Neural cell (in vitro differentiated cells): ENCODE data around the gene TRIM47. TPM values are rescaled to one million over a fixed set of nuclear protein-coding genes. Genes with fewer than 3 reads are reported as not detected.

Experiments
- H2AFZ ChIP-seq: fragments of 200-600, 300-800 bp; sonication (generic), shearing (Covaris generic); 2 replicates; pipeline ENCODE4 v1.6.0; 2014; ENCODE audit warnings: low read depth, mild to moderate bottlenecking, antibody characterized with exemption, low read length, moderate library complexity
- H3F3A ChIP-seq: fragments of 200-600 bp; shearing (Covaris generic); 2 replicates; pipeline ENCODE4 v1.6.1; 2016; ENCODE audit warnings: mild to moderate bottlenecking, moderate library complexity, mixed read lengths, antibody characterized with exemption, low read length; ENCODE audit not compliant: insufficient read depth, poor library complexity, severe bottlenecking
- H3K27ac ChIP-seq: fragments of 200-600, 300-800 bp; sonication (generic), shearing (Covaris generic); 2 replicates; pipeline ENCODE4 v1.5.1; 2014; ENCODE audit warnings: mild to moderate bottlenecking, low read length, moderate library complexity
- H3K27me3 ChIP-seq: fragments of 300-800, 200-600 bp; sonication (generic), shearing (Covaris generic); 2 replicates; pipeline ENCODE4 v1.6.0; 2014; ENCODE audit warnings: mild to moderate bottlenecking, low read depth, low read length, moderate library complexity; ENCODE audit not compliant: insufficient read depth
- H3K36me3 ChIP-seq: fragments of 300-800, 200-600 bp; sonication (generic), shearing (Covaris generic); 2 replicates; pipeline ENCODE4 v1.5.1; 2014; ENCODE audit warnings: mild to moderate bottlenecking, antibody characterized with exemption, low read length, moderate library complexity; ENCODE audit not compliant: insufficient read depth
- H3K4me2 ChIP-seq: fragments of 300-800, 200-600 bp; sonication (generic), shearing (Covaris generic); 2 replicates; pipeline ENCODE4 v1.6.0; 2014; ENCODE audit warnings: mild to moderate bottlenecking, low read length
- H3K4me3 ChIP-seq: fragments of 300-800, 200-600 bp; sonication (generic), shearing (Covaris generic); 2 replicates; pipeline ENCODE4 v1.5.1; 2014; ENCODE audit warnings: mild to moderate bottlenecking, low read length, moderate library complexity
- H3K79me2 ChIP-seq: fragments of 200-600 bp; shearing (Covaris generic); replicated peaks from 2 replicates; pipeline ENCODE4 v1.6.0; 2014; ENCODE audit warnings: mild to moderate bottlenecking, low read length, moderate library complexity; ENCODE audit not compliant: insufficient read depth
- H3K9ac ChIP-seq: fragments of 300-800, 200-600 bp; sonication (generic), shearing (Covaris generic); 2 replicates; pipeline ENCODE4 v1.6.1; 2016; ENCODE audit warnings: mild to moderate bottlenecking, low read length, mixed read lengths
- H3K9me2 ChIP-seq: fragments of 200-600 bp; shearing (Covaris generic); 2 replicates; pipeline ENCODE4 v1.6.1; 2016; ENCODE audit warnings: mild to moderate bottlenecking, low read length, mixed read lengths; ENCODE audit not compliant: insufficient read depth
- H3K9me3 ChIP-seq: fragments of 200-600, 300-800 bp; sonication (generic), shearing (Covaris generic); 2 replicates; pipeline ENCODE4 v1.6.1; 2016; ENCODE audit warnings: mild to moderate bottlenecking, mixed run types, low read length, moderate library complexity, mixed read lengths
- H4K20me1 ChIP-seq: fragments of 200-600 bp; shearing (Covaris generic); 2 replicates; pipeline ENCODE4 v1.6.1; 2016; ENCODE audit warnings: mild to moderate bottlenecking, mixed run types; ENCODE audit not compliant: insufficient read depth
- CTCF ChIP-seq: fragments of 450-650 bp; IDR thresholded peaks from 2 replicates; pipeline ENCODE4 v1.5.1; 2014; ENCODE audit warnings: antibody characterized with exemption, mild to moderate bottlenecking, moderate library complexity; ENCODE audit not compliant: poor library complexity, severe bottlenecking
- EP300 ChIP-seq: fragments of 450-650 bp; conservative IDR thresholded peaks from 2 replicates; pipeline ENCODE4 v1.6.1; 2014; ENCODE audit warnings: antibody characterized with exemption, mild to moderate bottlenecking, moderate library complexity; ENCODE audit not compliant: poor library complexity, severe bottlenecking
- EZH2 ChIP-seq: fragments of 200-600, 300-800 bp; shearing (Covaris generic), sonication (generic); IDR thresholded peaks from 2 replicates; pipeline ENCODE4 v1.6.1; 2014; ENCODE audit warnings: antibody characterized with exemption, low read length, borderline replicate concordance, mild to moderate bottlenecking; ENCODE audit not compliant: insufficient read depth, poor library complexity, severe bottlenecking
- MXI1 ChIP-seq: fragments of 450-650 bp; conservative IDR thresholded peaks from 2 replicates; pipeline ENCODE4 v1.6.1; 2014; ENCODE audit warnings: antibody characterized with exemption, mild to moderate bottlenecking; ENCODE audit not compliant: poor library complexity, severe bottlenecking
- POLR2AphosphoS5 ChIP-seq: IDR thresholded peaks from 2 replicates; pipeline ENCODE4 v1.6.1; 2012
- RAD21 ChIP-seq: fragments of 450-650 bp; conservative IDR thresholded peaks from 2 replicates; pipeline ENCODE4 v1.6.1; 2014; ENCODE audit warnings: antibody characterized with exemption, mild to moderate bottlenecking, moderate library complexity
- SMC3 ChIP-seq: fragments of 450-650 bp; conservative IDR thresholded peaks from 2 replicates; pipeline ENCODE4 v1.6.1; 2014; ENCODE audit warnings: antibody characterized with exemption, mild to moderate bottlenecking, moderate library complexity; ENCODE audit not compliant: poor library complexity
- TAF1 ChIP-seq: IDR thresholded peaks from 2 replicates; pipeline ENCODE4 v1.6.1; 2012; ENCODE audit warnings: low read depth
- polyA plus RNA-seq: library from polyadenylated mRNA; depleted of rRNA; stranded (reverse); fragments of >200 nt; gene quantifications from 2 replicates; pipeline ENCODE4 v1.2.3, GENCODE V29; 2014
- TF ChIP-seq, protein P1 (sequence below): IDR thresholded peaks from 2 replicates; pipeline ENCODE4 v1.6.1; 2012; ENCODE audit warnings: borderline replicate concordance

The TRIM47 gene
- polyA plus RNA-seq, 1 donor from 2014 or later: 0.67 TPM

DNA sequence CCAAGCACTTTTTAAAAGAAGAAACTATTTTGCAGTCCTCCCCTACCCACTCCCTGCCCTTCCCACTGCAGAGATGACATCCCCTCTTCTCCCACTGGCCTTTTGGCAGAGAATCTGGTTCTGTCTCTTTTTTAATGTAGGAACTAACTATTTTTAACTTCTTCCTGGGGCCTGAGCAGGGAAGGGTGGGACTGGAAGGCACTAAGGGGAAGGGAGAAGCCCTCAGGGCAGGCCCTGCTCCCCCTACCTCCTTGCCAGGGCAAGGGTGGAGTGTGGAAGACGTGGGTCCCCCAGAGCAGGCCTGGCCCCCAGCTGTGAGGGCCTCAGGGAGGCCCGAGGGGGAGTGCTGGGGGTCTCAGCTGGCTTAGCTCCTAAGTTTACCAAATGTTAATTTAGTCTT lies 53.7 kb downstream of the TRIM47 start:
- no peak for TF ChIP-seq EZH2
- no peak for TF ChIP-seq TAF1
- no peak for TF ChIP-seq POLR2AphosphoS5
- TF ChIP-seq, protein P1, sequence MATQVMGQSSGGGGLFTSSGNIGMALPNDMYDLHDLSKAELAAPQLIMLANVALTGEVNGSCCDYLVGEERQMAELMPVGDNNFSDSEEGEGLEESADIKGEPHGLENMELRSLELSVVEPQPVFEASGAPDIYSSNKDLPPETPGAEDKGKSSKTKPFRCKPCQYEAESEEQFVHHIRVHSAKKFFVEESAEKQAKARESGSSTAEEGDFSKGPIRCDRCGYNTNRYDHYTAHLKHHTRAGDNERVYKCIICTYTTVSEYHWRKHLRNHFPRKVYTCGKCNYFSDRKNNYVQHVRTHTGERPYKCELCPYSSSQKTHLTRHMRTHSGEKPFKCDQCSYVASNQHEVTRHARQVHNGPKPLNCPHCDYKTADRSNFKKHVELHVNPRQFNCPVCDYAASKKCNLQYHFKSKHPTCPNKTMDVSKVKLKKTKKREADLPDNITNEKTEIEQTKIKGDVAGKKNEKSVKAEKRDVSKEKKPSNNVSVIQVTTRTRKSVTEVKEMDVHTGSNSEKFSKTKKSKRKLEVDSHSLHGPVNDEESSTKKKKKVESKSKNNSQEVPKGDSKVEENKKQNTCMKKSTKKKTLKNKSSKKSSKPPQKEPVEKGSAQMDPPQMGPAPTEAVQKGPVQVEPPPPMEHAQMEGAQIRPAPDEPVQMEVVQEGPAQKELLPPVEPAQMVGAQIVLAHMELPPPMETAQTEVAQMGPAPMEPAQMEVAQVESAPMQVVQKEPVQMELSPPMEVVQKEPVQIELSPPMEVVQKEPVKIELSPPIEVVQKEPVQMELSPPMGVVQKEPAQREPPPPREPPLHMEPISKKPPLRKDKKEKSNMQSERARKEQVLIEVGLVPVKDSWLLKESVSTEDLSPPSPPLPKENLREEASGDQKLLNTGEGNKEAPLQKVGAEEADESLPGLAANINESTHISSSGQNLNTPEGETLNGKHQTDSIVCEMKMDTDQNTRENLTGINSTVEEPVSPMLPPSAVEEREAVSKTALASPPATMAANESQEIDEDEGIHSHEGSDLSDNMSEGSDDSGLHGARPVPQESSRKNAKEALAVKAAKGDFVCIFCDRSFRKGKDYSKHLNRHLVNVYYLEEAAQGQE: no peak
- no peak for TF ChIP-seq SMC3
- no peak for TF ChIP-seq RAD21
- TF ChIP-seq EP300: no peak
- TF ChIP-seq CTCF: no peak
- no peak for TF ChIP-seq MXI1
- Histone ChIP-seq H3K4me2 (no peak overlapping the region), H3K9me2 (no peaks in the 10 kb centered on the region), H3K27me3 (no peaks in the 10 kb centered on the region), H2AFZ (no peak overlapping the region), H3K9ac (no peak overlapping the region), H3K4me3 (no peak overlapping the region), H3K79me2 (no peaks in the 10 kb centered on the region), H3F3A (no peaks in the 10 kb centered on the region), H3K36me3 (no peaks in the 10 kb centered on the region), H4K20me1 (no peaks in the 10 kb centered on the region), H3K27ac (no peak overlapping the region), H3K9me3 (no peaks in the 10 kb centered on the region)

Other genes with a start within 250 kb of the TRIM47 start
- gene SMIM5, start 245.1 kb downstream of the TRIM47 start, polyA plus RNA-seq: 0.59 TPM in 1 of 2 replicates, not detected in the other
- gene RECQL5, start 211.4 kb downstream of the TRIM47 start, polyA plus RNA-seq: 9.6 and 15.7 TPM in 2 replicates
- gene SAP30BP, start 211.2 kb downstream of the TRIM47 start, polyA plus RNA-seq: 129 and 156 TPM in 2 replicates
- not detected in 2 replicates for gene ITGB4, start 157.1 kb downstream of the TRIM47 start, polyA plus RNA-seq
- gene GALK1, start 113.4 kb downstream of the TRIM47 start, polyA plus RNA-seq: 4.8 TPM in 2 replicates
- 28.1 and 29.9 TPM in 2 replicates for gene UNK, start 93.8 kb downstream of the TRIM47 start, polyA plus RNA-seq
- gene UNC13D, start 34.2 kb downstream of the TRIM47 start, polyA plus RNA-seq: 1.2 and 6.9 TPM in 2 replicates
- gene WBP2, start 23.2 kb downstream of the TRIM47 start, polyA plus RNA-seq: 21.4 and 21.7 TPM in 2 replicates
- gene TRIM65, start 18.4 kb upstream of the TRIM47 start, polyA plus RNA-seq: 1.5 and 1.7 TPM in 2 replicates
- 91.2 and 115 TPM in 2 replicates for gene MRPL38, start 26.3 kb upstream of the TRIM47 start, polyA plus RNA-seq
- 11.7 and 13.5 TPM in 2 replicates for gene FBF1, start 62.5 kb upstream of the TRIM47 start, polyA plus RNA-seq
- 30.1 and 31.2 TPM in 2 replicates for gene ACOX1, start 100.6 kb upstream of the TRIM47 start, polyA plus RNA-seq
- 33.1 and 41.3 TPM in 2 replicates for gene TEN1, start 100.7 kb upstream of the TRIM47 start, polyA plus RNA-seq
- 29.2 and 42.8 TPM in 2 replicates for gene CDK3, start 122.3 kb upstream of the TRIM47 start, polyA plus RNA-seq
- gene EVPL, start 148.7 kb upstream of the TRIM47 start, polyA plus RNA-seq: not detected in 2 replicates
- gene SRP68, start 193.9 kb upstream of the TRIM47 start, polyA plus RNA-seq: 22.3 and 26.3 TPM in 2 replicates
- gene GALR2, start 196.2 kb upstream of the TRIM47 start, polyA plus RNA-seq: not detected in 2 replicates
- 0.10 TPM in 1 of 2 replicates, not detected in the other for gene ZACN, start 200.6 kb upstream of the TRIM47 start, polyA plus RNA-seq
- 146 and 180 TPM in 2 replicates for gene EXOC7, start 225.2 kb upstream of the TRIM47 start, polyA plus RNA-seq